ENCODE data around the gene BIRC6.

DNA sequence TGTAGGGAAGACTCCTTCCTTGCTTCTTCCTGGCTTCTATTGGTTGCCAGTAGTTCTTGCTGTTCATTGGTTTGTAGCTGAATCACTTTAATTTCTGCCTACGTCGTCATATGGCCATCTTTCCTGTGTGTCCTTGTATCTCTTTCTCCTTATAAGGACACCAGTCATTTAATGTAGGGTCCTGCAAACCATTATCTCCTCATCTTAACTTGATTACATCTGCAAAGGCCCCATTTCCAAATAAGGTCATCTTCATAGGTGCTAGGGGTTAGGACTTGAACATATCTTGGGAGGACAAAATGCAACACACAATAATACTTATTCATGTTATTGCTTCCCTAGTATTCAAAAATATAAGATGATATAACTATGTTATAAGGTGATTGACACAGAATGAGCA is 175.5 kb downstream of the BIRC6 start:
- TF ChIP-seq, protein P1, sequence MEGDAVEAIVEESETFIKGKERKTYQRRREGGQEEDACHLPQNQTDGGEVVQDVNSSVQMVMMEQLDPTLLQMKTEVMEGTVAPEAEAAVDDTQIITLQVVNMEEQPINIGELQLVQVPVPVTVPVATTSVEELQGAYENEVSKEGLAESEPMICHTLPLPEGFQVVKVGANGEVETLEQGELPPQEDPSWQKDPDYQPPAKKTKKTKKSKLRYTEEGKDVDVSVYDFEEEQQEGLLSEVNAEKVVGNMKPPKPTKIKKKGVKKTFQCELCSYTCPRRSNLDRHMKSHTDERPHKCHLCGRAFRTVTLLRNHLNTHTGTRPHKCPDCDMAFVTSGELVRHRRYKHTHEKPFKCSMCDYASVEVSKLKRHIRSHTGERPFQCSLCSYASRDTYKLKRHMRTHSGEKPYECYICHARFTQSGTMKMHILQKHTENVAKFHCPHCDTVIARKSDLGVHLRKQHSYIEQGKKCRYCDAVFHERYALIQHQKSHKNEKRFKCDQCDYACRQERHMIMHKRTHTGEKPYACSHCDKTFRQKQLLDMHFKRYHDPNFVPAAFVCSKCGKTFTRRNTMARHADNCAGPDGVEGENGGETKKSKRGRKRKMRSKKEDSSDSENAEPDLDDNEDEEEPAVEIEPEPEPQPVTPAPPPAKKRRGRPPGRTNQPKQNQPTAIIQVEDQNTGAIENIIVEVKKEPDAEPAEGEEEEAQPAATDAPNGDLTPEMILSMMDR (conservative IDR thresholded peaks at IDR 0.05) = no peak
- no peak for TF ChIP-seq EZH2 (IDR thresholded peaks at IDR 0.05; ENCODE audit: low read depth)

All from PC-9 (cell line).